GM21528 (cell line): ENCODE data around the gene BDNF.

Experiments
- ATAC-seq: cut with Tn5 transposase; IDR thresholded peaks from one replicate; pipeline ENCODE4 v1.9.1; 2021; ENCODE audit warnings: mild to moderate bottlenecking, moderate library complexity; ENCODE audit not compliant: unreplicated experiment, low FRiP score

Gene BDNF

GRCh38 chr11:27610280-27610679 lies 90.0 kb downstream of the BDNF start:
- no peak for ATAC-seq

- ATAC-seq, result no peak
Observed at GRCh38 chr11:27608951-27609350, 91.3 kb downstream of the BDNF start.

- no peak for ATAC-seq
Observed at GRCh38 chr11:27605422-27605821, 94.8 kb downstream of the BDNF start.
